Mesendoderm (in vitro differentiated cells): ENCODE measurements around the gene GREB1.

Experiments used
- DNase-seq: peaks from one replicate; pipeline ENCODE4 v3.0.0; 2013
- H2AK5ac ChIP-seq: 2 replicates; pipeline ENCODE4 v1.6.1; 2013; ENCODE audit warnings: low read length, inconsistent platforms
- H2BK120ac ChIP-seq: 2 replicates; pipeline ENCODE4 v1.6.1; 2013; ENCODE audit warnings: low read depth, mild to moderate bottlenecking, low read length, moderate library complexity, mixed read lengths
- H2BK15ac ChIP-seq: replicated peaks from 2 replicates; pipeline ENCODE4 v1.6.1; 2013; ENCODE audit warnings: low read depth, mild to moderate bottlenecking, moderate library complexity
- H2BK5ac ChIP-seq: 2 replicates; pipeline ENCODE4 v1.6.1; 2013; ENCODE audit warnings: low read length, inconsistent platforms
- H3K18ac ChIP-seq: 2 replicates; pipeline ENCODE4 v1.6.1; 2013; ENCODE audit warnings: mild to moderate bottlenecking, low read length, mixed read lengths
- H3K23ac ChIP-seq: one replicate; pipeline ENCODE4 v1.6.1; 2013; ENCODE audit warnings: low read length
- H3K27ac ChIP-seq: 2 replicates; pipeline ENCODE4 v1.5.1; 2013; ENCODE audit warnings: low read depth, mild to moderate bottlenecking, inconsistent platforms, low read length, moderate library complexity
- H3K27me3 ChIP-seq: 2 replicates; pipeline ENCODE4 v1.6.1; 2013; ENCODE audit warnings: low read length, control low read depth, mild to moderate bottlenecking, inconsistent platforms; ENCODE audit not compliant: insufficient read depth, poor library complexity
- H3K36me3 ChIP-seq: 2 replicates; pipeline ENCODE4 v1.6.1; 2013; ENCODE audit warnings: low read length, inconsistent platforms; ENCODE audit not compliant: control insufficient read depth, insufficient read depth
- H3K4ac ChIP-seq: one replicate; pipeline ENCODE4 v1.6.1; 2013; ENCODE audit warnings: low read depth, mild to moderate bottlenecking, low read length, moderate library complexity
- H3K4me1 ChIP-seq: 2 replicates; pipeline ENCODE4 v1.6.1; 2013; ENCODE audit warnings: low read depth, low read length, inconsistent platforms; ENCODE audit not compliant: control insufficient read depth
- H3K4me2 ChIP-seq: 2 replicates; pipeline ENCODE4 v1.6.1; 2013; ENCODE audit warnings: low read length
- H3K4me3 ChIP-seq: 2 replicates; pipeline ENCODE4 v1.5.1; 2013; ENCODE audit warnings: mild to moderate bottlenecking, low read length
- H3K56ac ChIP-seq: one replicate; pipeline ENCODE4 v1.6.1; 2013; ENCODE audit warnings: low read length
- H3K79me1 ChIP-seq: 2 replicates; pipeline ENCODE4 v1.6.1; 2013; ENCODE audit warnings: low read length, inconsistent platforms
- H3K79me2 ChIP-seq: 2 replicates; pipeline ENCODE4 v1.6.1; 2013; ENCODE audit warnings: mild to moderate bottlenecking, low read length; ENCODE audit not compliant: control insufficient read depth, insufficient read depth
- H3K9ac ChIP-seq: 2 replicates; pipeline ENCODE4 v1.6.1; 2013; ENCODE audit warnings: low read length, inconsistent platforms
- H4K5ac ChIP-seq: one replicate; pipeline ENCODE4 v1.6.1; 2013; ENCODE audit warnings: low read length
- H4K8ac ChIP-seq: one replicate; pipeline ENCODE4 v1.6.1; 2013; ENCODE audit warnings: low read depth, mild to moderate bottlenecking, control low read depth, low read length, moderate library complexity
- WGBS: extraction: QIAGEN DNeasy Blood & Tissue Kit; methylation state at CpG from one replicate; pipeline ENCODE4 v1.1.7; 2013; ENCODE audit warnings: low lambda C conversion rate, missing lambda C conversion rate; ENCODE audit not compliant: insufficient coverage; ENCODE audit errors: extremely low coverage; 5-methylcytosine and 5-hydroxymethylcytosine counted together

GREB1 gene

DNA sequence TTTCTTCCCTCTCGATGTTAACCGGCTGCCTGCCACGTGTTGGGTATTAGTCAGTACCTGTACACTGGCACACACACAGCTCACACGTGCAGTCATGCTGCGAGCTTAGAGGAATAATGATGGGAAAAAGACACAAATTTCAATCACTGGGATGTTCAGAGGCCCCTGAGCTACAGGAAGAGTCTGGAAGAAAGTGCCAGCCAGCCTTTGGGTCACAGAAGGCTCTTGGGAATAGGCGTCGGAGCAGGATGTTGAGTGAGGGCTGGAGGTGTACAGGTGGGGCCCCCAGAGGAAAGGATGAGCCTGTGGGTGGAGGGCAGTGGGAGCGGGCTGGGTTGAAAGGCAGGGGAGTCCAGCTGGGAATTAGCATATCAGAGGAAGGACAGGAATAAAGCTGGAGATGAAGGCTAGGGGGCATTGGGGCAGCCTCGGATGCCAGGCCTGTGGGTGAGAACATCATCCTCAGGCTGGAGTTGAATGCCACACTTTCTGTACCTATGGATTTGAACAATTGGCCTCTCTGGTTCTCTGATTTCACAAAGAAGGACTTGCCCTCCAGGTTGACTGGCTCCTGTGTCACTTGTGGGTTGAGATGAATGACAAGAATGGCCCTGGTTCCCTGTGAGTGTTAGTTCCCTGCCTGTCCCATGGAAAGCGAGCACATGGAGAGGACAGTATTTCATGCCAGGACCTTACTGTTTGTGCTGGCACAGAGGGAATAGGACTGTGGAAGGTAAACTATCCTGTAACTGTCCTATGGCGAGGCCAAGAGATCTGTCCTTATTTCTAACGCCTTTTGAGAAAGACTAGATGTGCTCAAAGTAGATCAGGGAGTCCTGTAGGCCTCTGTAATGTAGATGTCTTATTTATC lies 40.6 kb downstream of the GREB1 start:
- Histone ChIP-seq H4K8ac (no peak overlapping the region), H3K56ac (peak overlapping the region; percentile 34), H2BK5ac (no peak overlapping the region), H3K4me3 (no peak overlapping the region), H3K27ac (no peak overlapping the region), H3K23ac (no peak overlapping the region), H3K4me1 (peaks cover 3% of the 10 kb centered on the region), H2BK15ac (no peak overlapping the region), H2BK120ac (no peak overlapping the region), H3K27me3 (no peaks in the 10 kb centered on the region), H3K18ac (no peak overlapping the region), H3K4ac (no peak overlapping the region), H3K79me2 (no peaks in the 10 kb centered on the region), H3K4me2 (no peak overlapping the region), H2AK5ac (no peak overlapping the region), H3K9ac (no peak overlapping the region), H4K5ac (no peak overlapping the region), H3K36me3 (no peaks in the 10 kb centered on the region), H3K79me1 (no peaks in the 10 kb centered on the region)
- DNase-seq, result no peak
- no CpG with 5 or more reads among the region's 12 CpGs for WGBS

DNA sequence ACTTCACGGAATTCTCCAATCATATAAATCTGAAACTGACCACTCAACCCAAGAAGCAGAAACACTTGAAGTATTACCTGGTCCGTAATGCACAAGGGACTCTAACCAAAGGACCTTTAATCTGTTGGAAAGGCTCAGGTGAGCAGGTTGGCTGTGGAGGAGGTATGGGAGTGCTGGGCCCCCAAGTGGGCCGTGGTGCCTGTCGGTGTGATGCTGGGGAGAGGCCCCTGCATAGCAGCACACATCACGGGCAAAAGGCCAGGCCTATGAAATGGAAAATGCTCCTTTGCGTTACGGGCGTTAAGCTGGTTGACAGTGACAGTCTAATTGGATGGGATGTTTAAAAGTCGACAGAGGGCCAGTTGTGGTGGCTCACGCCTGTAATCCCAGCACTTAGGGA lies 42.6 kb downstream of the GREB1 start:
- no peak overlapping the region for H3K4me2 ChIP-seq
- no peak overlapping the region for H2BK120ac ChIP-seq
- WGBS, result no CpG with 5 or more reads among the region's 10 CpGs
- no peak overlapping the region for H3K4ac ChIP-seq
- H3K56ac ChIP-seq, result no peak overlapping the region
- peaks cover 3% of the 10 kb centered on the region for H3K4me1 ChIP-seq
- H2AK5ac ChIP-seq, result no peak overlapping the region
- no peaks in the 10 kb centered on the region for H3K79me1 ChIP-seq
- no peak overlapping the region for H3K27ac ChIP-seq
- H3K79me2 ChIP-seq, result no peaks in the 10 kb centered on the region
- no peak overlapping the region for H4K8ac ChIP-seq
- no peaks in the 10 kb centered on the region for H3K36me3 ChIP-seq
- no peaks in the 10 kb centered on the region for H3K27me3 ChIP-seq
- no peak overlapping the region for H3K9ac ChIP-seq
- no peak for DNase-seq
- H4K5ac ChIP-seq, result no peak overlapping the region
- H3K23ac ChIP-seq, result no peak overlapping the region
- no peak overlapping the region for H3K4me3 ChIP-seq
- no peak overlapping the region for H2BK5ac ChIP-seq
- H2BK15ac ChIP-seq, result no peak overlapping the region
- H3K18ac ChIP-seq, result no peak overlapping the region

DNA sequence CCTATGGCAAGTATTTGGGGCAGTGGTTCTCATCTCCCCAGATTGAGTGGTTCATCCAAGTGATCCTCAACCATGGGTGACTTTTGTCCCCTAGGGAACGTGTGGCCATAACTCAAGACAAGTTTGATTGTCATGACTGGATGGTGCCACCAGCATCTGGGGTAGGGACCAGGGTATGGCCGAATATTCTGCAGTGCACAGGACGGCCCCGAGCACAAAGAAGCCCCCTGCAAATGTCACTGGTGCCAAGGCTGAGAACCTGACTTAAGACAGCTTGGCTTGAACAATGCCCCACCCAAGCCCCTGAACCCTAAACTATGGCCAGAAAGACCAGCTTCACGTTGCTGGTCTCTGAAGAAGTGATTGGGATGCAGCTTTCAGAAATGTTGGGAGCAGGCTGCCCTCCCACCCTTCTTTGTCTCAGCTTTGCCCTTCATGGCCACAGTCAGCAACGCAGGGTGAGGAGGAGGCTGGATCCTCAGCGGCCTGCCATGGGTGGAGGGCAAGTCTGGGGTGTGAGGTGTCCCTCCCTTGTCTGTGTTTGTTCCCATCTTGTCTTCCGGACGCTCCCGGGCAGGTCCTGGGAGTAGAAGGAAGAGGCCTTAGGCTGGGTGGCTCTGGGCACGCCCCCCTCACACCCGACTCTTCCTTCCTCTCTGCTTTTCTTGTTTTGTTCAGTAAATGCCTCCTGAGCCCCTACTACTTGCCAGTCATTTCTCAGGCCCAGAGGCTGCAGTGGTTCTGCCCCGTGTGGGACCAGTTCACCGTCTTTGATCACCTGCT lies 43.4 kb downstream of the GREB1 start:
- H2BK15ac ChIP-seq, result no peak overlapping the region
- no peak overlapping the region for H2AK5ac ChIP-seq
- no peak for DNase-seq
- no peaks in the 10 kb centered on the region for H3K27me3 ChIP-seq
- no peak overlapping the region for H3K23ac ChIP-seq
- peaks cover 3% of the 10 kb centered on the region for H3K4me1 ChIP-seq
- no peaks in the 10 kb centered on the region for H3K79me2 ChIP-seq
- WGBS, result no CpG with 5 or more reads among the region's 14 CpGs
- no peak overlapping the region for H3K9ac ChIP-seq
- no peak overlapping the region for H3K56ac ChIP-seq
- H4K5ac ChIP-seq, result no peak overlapping the region
- H3K4me2 ChIP-seq, result no peak overlapping the region
- H3K18ac ChIP-seq, result no peak overlapping the region
- H2BK5ac ChIP-seq, result no peak overlapping the region
- no peaks in the 10 kb centered on the region for H3K79me1 ChIP-seq
- no peak overlapping the region for H4K8ac ChIP-seq
- no peaks in the 10 kb centered on the region for H3K36me3 ChIP-seq
- H3K27ac ChIP-seq, result no peak overlapping the region
- H3K4ac ChIP-seq, result no peak overlapping the region
- no peak overlapping the region for H2BK120ac ChIP-seq
- H3K4me3 ChIP-seq, result no peak overlapping the region

DNA sequence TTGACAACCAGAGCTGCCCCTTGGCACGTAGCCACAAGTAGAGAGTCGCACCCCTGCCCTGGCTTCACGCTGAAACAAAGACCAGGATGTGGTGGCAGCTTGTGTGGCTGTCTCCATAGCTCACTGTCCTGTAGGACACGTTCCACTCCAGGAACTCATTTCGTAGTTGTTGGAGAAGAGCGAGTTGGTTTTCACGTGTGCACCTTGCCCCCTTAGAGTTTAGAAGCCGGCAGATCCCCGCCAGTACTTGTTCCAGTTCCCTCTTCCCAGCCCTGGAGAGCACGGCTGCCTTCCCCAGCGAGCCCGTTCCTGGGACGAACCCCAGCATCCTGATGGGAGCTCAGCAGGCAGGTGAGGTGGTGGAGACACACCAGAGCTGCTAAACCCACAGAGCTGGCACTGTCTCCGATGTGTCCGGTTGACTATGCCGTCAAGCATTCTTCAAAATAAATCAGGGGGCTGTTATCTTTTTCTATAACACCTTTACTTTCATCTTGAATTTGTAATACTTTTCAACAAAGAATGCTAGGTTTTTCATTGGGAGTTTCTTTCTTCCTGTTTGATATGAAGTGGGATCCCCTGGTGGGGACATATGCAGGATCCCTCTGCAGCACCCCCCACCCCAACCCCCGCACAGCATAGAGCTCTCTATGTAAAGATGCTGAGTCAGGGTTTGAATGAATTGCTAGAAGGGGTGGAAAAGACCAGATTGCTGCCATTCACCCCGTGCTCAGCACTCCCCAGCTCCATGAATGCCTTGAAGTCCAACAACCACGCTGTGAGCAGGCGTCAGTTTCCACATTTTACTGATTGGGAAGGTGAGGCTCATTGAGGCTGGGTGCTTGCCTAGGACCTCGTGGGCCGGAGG lies 44.5 kb downstream of the GREB1 start:
- Histone ChIP-seq H4K8ac (no peak overlapping the region), H3K79me1 (no peaks in the 10 kb centered on the region), H2AK5ac (peak overlapping the region; percentile 6), H2BK120ac (no peak overlapping the region), H3K4me2 (no peak overlapping the region), H3K56ac (peak overlapping the region; percentile 30), H3K23ac (no peak overlapping the region), H3K79me2 (no peaks in the 10 kb centered on the region), H3K4ac (no peak overlapping the region), H3K36me3 (no peaks in the 10 kb centered on the region), H3K18ac (no peak overlapping the region), H3K9ac (no peak overlapping the region), H3K27ac (no peak overlapping the region), H3K27me3 (no peaks in the 10 kb centered on the region), H3K4me1 (peaks cover 6% of the 10 kb centered on the region), H2BK5ac (no peak overlapping the region), H4K5ac (no peak overlapping the region), H2BK15ac (no peak overlapping the region), H3K4me3 (no peak overlapping the region)
- no CpG with 5 or more reads among the region's 22 CpGs for whole genome bisulfite sequencing
- DNase-seq, result no peak

DNA sequence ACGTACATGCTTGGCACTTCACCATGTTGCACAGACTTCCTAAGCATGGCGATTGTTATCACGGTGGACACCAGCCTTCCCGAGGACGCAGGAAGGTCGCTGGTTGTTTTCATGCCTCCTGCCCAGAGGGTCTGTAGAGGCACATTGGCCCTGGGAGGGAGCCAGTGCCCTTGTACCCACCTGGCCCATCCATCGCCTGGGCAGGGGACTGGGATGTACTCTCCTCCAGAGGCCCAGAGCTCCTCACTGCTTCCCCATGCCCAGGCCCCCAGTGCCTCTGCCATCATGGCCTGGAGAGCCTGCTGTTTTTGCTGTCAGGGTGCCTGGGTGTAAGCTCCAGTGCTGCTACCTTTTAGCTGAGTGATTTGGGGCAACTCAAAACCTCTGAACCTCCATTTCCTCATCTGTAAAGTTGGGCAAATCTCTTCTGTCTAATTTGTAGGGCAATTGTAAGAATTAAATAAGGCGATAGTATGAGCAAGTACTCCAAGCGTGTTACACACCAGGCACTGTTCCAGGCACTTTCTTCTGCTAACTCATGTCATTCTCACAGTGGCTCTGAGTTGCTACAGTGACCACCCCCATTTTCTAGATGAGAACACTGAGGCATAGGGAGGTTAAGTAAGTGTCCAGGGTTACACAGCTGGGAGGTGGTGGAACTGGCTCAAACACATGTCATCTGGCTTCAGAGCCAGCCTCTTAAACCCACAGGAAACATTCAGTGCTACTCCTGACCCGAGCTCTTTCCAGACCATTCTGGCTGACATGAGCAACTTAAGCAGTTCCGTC lies 45.3 kb downstream of the GREB1 start:
- no peak for DNase-seq
- Histone ChIP-seq H4K8ac (no peak overlapping the region), H2BK120ac (no peak overlapping the region), H3K56ac (peak overlapping the region; percentile 30), H3K4me1 (peaks cover 6% of the 10 kb centered on the region), H3K4ac (no peak overlapping the region), H3K79me1 (no peaks in the 10 kb centered on the region), H2BK15ac (no peak overlapping the region), H2AK5ac (peak overlapping the region; percentile 6), H3K79me2 (no peaks in the 10 kb centered on the region), H3K27me3 (no peaks in the 10 kb centered on the region), H4K5ac (no peak overlapping the region), H3K23ac (no peak overlapping the region), H3K4me2 (no peak overlapping the region), H3K18ac (no peak overlapping the region), H3K9ac (no peak overlapping the region), H3K36me3 (no peaks in the 10 kb centered on the region), H3K27ac (no peak overlapping the region), H2BK5ac (no peak overlapping the region), H3K4me3 (no peak overlapping the region)
- WGBS, result no CpG with 5 or more reads among the region's 11 CpGs
